ENCODE results near the gene ZNF862. TPM values are rescaled to one million over a fixed set of nuclear protein-coding genes. Genes with fewer than 3 reads are reported as not detected.
A peak's percentile ranks its signal among the peaks of the same experiment; 100 is the strongest.

Gene ZNF862
- total RNA-seq, 2 donors from 2014 or later: 18.8 to 19.1 TPM

DNA sequence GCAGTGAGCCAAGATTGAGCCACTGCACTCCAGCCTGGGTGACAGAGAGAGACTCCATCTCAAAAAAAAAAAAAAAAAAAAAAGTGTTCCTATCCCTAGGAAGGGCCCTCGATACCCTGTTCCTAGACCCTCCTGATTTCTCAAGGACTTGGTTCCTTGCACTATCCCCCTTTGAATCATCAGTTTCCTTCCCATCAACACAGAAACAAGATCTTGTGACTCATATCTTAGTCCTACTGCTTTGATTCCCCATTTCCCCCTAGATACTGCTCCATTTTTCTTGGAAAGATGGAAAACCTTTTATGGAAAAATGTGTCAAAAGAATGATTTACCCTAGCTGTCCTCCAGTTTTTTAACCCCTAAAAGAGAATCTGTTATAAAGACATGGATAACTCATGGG lies 1.7 kb upstream of the ZNF862 start:
- no peak overlapping the region for H3K4me3 Mint-ChIP-seq
- H3K27ac Mint-ChIP-seq: no peak overlapping the region
- H3K9me3 Mint-ChIP-seq: no peaks in the 10 kb centered on the region
- H3K27me3 Mint-ChIP-seq: peaks cover 17 to 25% of the 10 kb centered on the region in 2 donors
- peaks cover 20 to 21% of the 10 kb centered on the region in 2 donors for H3K4me1 Mint-ChIP-seq (ENCODE audit: low read depth in 2 of 2)
- DNase-seq (ENCODE audit: low spot score): no peak
- no peaks in the 10 kb centered on the region for H3K36me3 Mint-ChIP-seq
- no peak for ATAC-seq

DNA sequence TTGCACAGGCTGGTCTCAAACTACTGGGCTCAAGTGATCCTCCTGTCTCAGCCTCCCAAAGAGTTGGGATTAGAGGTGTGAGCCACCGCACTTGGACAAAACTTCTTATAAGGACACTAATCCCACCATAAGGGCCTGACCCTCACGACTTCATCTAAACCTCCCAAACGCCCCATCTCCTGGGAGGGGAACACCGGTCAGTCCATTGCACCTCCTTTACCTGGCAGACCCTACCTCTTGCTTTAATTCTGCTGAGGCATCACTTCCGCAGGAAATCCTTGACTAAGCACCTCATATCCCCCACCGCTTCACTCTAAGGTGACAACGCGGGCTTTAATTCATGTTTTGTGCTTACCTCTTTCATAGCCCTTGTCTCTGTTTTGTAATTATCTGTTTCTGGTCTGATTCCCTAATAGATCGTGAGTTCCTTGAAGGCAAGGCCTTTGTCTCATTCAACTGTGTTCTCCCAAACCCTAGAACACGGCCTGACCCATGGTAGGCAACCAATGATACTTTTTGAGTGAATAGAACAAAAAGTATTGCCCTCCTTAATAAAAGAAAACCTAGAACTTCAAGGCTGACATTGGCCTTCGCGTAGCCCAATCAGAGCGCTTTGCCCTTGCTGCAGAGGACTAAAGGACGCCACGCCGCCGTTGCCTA lies 481 bp upstream of the ZNF862 start:
- Mint-ChIP-seq H3K9me3 (no peaks in the 10 kb centered on the region), H3K36me3 (no peaks in the 10 kb centered on the region), H3K4me3 (peak overlapping the region; percentile 89), H3K27me3 (peaks cover 14 to 24% of the 10 kb centered on the region in 2 donors), H3K4me1 (ENCODE audit: low read depth in 2 of 2) (peaks cover 20 to 21% of the 10 kb centered on the region in 2 donors), H3K27ac (peak overlapping the region; percentile 29 to 42)
- ATAC-seq (no peak), DNase-seq (ENCODE audit: low spot score) (no peak)

DNA sequence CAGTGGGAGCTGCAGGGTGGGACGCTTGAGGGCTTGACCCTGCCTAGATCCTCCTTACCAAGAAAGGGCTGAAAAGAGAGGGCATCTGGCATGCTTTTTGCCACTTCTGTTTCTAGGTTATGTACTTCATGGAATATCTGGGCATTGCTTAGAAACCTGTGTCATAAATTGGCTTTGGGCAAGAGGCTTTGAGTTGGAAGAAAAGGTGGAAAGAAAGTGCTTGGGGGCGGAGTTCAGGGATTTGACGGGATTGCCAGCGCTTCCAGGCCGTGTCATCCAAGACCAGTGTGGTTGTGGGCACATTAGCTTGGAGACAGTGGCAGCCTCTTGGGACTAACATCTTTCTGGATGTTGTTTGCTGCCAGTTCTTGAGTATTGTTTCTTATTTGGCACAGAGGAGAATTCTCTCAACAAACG lies 825 bp downstream of the ZNF862 start:
- H3K27me3 Mint-ChIP-seq: peaks cover 8 to 14% of the 10 kb centered on the region in 2 donors
- no peaks in the 10 kb centered on the region for H3K9me3 Mint-ChIP-seq
- H3K4me1 Mint-ChIP-seq (ENCODE audit: low read depth in 2 of 2): peaks cover 20 to 21% of the 10 kb centered on the region in 2 donors

DNA sequence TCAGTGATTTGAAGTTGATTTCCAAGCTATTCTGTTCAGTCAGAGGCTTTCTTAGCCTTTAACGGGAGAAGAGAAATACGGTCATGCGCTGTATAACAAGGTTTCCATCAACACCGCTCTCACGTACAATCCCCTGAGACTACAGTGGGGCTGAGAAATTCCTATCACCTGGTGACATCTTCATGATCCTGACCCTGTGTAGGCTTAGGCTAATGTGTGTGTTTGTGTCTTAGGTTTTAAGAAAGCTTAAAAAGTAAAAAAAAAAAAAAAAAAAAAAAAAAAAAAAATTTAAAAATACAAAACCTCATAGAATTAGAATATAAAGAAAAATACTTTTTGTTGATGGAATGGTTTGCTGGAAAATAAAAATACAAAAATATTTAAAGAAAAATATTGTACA lies 1.8 kb downstream of the ZNF862 start:
- ATAC-seq: no peak
- H3K27me3 Mint-ChIP-seq: peaks cover 2 to 5% of the 10 kb centered on the region in 2 donors
- H3K4me3 Mint-ChIP-seq: peak overlapping the region; percentile 89

More for the DNA sequence above, 825 bp downstream of the ZNF862 start:
- H3K4me3 Mint-ChIP-seq: peak overlapping the region; percentile 89
- ATAC-seq: no peak
- DNase-seq (ENCODE audit: low spot score): no peak
- H3K27ac Mint-ChIP-seq: peak overlapping the region; percentile 45 to 76
- no peaks in the 10 kb centered on the region for H3K36me3 Mint-ChIP-seq

DNA sequence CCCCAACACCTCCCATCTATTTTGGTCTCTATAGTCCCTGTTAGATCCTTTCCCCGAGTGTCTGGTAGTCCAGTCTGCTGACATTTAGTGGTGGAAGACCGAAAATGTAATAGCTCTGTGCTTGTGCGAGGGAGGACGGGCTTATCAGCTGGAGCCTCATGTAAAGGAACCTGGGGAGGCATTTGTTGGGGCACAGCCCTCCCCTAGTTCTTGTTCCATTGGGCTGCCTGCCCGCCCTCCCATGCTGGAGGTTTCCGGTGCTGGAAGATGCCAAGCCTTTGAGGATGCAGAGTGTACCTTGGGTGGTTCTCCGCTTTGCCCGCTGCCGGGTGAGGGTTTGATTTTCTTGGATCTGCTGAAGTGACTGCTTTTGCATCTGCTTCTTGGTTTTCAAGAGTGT lies 5.4 kb downstream of the ZNF862 start:
- H3K27me3 Mint-ChIP-seq: no peaks in the 10 kb centered on the region

More for the DNA sequence above, 1.8 kb downstream of the ZNF862 start:
- no peak overlapping the region for H3K27ac Mint-ChIP-seq
- no peak for DNase-seq (ENCODE audit: low spot score)
- peaks cover 20 to 21% of the 10 kb centered on the region in 2 donors for H3K4me1 Mint-ChIP-seq (ENCODE audit: low read depth in 2 of 2)
- H3K36me3 Mint-ChIP-seq: peaks cover under 1% of the 10 kb centered on the region
- H3K9me3 Mint-ChIP-seq: no peaks in the 10 kb centered on the region

DNA sequence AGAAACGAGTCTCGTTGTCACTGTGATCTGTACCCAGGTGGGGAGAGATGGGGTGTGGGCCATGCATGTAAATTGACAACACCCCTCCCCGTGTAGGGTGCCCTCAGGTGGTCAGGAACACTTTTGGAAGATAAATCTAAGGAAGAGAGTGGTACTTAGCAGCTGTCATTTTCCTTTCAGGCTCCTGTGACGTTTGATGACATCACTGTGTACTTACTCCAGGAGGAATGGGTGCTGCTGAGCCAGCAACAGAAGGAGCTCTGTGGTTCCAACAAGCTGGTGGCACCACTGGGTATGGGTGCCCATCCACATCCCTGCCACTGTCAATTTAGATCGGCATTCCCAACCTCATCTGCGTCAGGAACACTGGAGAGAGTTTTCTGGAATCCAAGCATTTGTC lies 6.3 kb downstream of the ZNF862 start:
- Mint-ChIP-seq H3K27ac (no peak overlapping the region), H3K9me3 (no peaks in the 10 kb centered on the region), H3K27me3 (no peaks in the 10 kb centered on the region), H3K4me3 (no peak overlapping the region), H3K4me1 (ENCODE audit: low read depth in 2 of 2) (peaks cover 7 to 11% of the 10 kb centered on the region in 2 donors), H3K36me3 (peaks cover 5% of the 10 kb centered on the region)
- no peak for DNase-seq (ENCODE audit: low spot score)
- ATAC-seq: no peak

More for the DNA sequence above, 5.4 kb downstream of the ZNF862 start:
- ATAC-seq: no peak
- H3K4me1 Mint-ChIP-seq (ENCODE audit: low read depth in 2 of 2): peaks cover 14 to 19% of the 10 kb centered on the region in 2 donors
- DNase-seq (ENCODE audit: low spot score): no peak
- H3K4me3 Mint-ChIP-seq: no peak overlapping the region
- H3K36me3 Mint-ChIP-seq: peaks cover 5% of the 10 kb centered on the region
- H3K9me3 Mint-ChIP-seq: no peaks in the 10 kb centered on the region
- H3K27ac Mint-ChIP-seq: no peak overlapping the region

DNA sequence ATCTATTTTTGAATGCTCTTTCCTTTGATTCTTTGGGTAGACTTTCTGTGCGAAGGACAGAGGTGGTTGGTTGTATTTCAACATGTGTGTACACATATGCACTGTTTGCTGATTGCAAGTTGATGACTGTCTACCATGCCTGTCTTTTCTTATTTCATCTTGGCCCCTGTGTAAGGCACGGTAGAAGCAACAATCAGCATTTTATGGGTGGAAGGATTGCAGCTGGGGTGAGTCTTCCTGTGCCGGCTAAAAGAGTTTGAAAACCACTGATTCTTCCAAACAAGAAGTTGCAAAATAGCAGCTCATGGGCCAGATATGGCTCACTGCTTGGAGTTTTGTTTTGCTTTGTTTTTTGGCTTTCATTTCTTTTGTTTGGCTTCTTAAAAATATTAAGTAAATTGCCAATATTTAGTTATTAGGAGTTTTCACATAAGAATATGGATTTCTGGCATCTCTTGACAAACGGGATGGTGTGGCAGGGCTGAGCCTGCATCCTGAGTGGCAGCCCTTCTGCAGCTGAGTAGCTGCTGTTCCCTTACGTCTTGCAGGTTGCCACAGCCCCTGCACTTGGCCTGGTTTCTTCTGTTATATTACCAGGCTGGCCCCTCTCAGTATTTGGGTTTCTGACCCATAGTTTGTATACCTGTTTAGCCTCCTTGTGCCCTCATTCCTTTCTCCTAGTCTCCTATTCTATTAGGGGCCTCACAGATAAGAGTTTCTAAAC lies 7.2 kb downstream of the ZNF862 start:
- no peak overlapping the region for H3K4me3 Mint-ChIP-seq
- peaks cover 2 to 7% of the 10 kb centered on the region in 2 donors for H3K4me1 Mint-ChIP-seq (ENCODE audit: low read depth in 2 of 2)
- no peak for ATAC-seq
- peaks cover 5% of the 10 kb centered on the region for H3K36me3 Mint-ChIP-seq
- no peak for DNase-seq (ENCODE audit: low spot score)
- no peaks in the 10 kb centered on the region for H3K27me3 Mint-ChIP-seq
- no peaks in the 10 kb centered on the region for H3K9me3 Mint-ChIP-seq
- no peak overlapping the region for H3K27ac Mint-ChIP-seq

DNA sequence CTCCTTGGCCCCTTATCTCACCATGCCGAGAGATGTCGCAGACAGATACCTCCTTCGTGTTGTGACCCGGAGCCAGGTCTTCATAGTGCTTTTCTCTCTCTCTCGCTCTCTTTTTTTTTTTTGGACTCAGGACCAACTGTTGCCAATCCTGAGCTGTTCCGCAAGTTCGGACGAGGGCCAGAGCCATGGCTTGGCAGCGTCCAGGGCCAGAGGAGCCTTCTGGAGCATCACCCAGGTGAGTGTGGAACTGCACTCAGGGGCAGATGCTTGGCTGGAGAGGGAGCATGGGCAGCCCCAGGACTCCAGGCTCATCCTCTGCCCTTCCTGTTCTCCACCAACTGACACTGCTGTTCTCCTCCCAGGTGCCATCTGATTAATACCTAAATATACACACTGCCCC lies 7.8 kb downstream of the ZNF862 start:
- Mint-ChIP-seq H3K27ac (no peak overlapping the region), H3K36me3 (peaks cover 5% of the 10 kb centered on the region)

DNA sequence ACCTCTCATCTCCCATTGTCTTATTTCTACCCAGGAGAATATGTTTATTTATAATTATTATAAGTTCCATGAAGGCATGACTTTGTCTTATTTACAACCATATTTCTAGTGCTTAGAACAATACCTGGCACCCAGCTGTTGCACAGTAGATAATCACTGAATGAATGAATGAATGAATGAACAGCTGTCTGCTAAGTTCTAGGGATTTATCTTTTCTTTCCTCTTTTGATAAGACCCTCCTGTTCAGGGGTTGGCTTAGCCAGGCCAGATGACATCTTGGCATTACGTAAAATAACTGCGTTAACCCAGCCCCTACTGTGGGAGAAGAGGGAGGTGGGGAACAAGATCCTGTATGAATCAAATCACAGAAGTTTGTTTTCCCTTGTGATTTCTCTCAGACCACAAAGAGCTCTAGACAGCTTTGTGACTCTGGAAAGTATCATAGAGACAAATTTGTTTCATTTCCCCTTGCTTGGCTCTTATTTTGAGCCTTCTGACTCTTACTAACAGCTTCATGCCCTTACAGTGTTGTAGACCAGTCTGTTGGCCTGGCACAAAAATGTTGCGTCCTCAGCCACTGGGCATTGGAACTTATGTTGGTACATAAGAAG lies 8.4 kb downstream of the ZNF862 start:
- DNase-seq (ENCODE audit: low spot score): no peak
- Mint-ChIP-seq H3K27me3 (no peaks in the 10 kb centered on the region), H3K36me3 (peaks cover 5% of the 10 kb centered on the region), H3K4me1 (ENCODE audit: low read depth in 2 of 2) (peaks cover 0 to 4% of the 10 kb centered on the region in 2 donors), H3K9me3 (no peaks in the 10 kb centered on the region), H3K4me3 (no peak overlapping the region), H3K27ac (no peak overlapping the region)
- ATAC-seq: no peak

More for the DNA sequence above, 7.8 kb downstream of the ZNF862 start:
- Mint-ChIP-seq H3K27me3 (no peaks in the 10 kb centered on the region), H3K4me1 (ENCODE audit: low read depth in 2 of 2) (peaks cover 0 to 4% of the 10 kb centered on the region in 2 donors), H3K4me3 (no peak overlapping the region), H3K9me3 (no peaks in the 10 kb centered on the region)
- DNase-seq (ENCODE audit: low spot score): peak; percentile 12
- ATAC-seq: no peak

DNA sequence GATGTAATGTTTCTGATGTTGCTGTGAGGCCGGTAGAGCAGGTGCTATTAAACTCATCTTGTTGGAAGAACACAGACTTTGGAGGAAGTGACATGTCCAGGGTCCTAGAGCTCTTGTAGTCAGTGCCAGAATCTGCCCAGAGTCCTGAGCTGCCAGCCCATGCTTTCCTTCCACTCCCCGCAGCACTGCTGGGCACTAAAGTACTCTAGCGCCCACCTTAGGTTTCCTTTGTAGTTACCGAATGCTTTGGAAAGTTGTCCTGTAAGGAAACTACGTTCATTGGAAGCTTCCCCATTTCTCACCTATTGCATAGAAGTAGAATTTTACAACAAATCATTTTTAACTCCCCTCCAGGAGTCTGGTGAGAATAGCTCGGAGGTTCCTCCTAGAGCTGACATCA lies 11.0 kb downstream of the ZNF862 start:
- no peak overlapping the region for H3K27ac Mint-ChIP-seq
- ATAC-seq (no peak), DNase-seq (ENCODE audit: low spot score) (no peak)
- H3K27me3 Mint-ChIP-seq: no peaks in the 10 kb centered on the region
- H3K9me3 Mint-ChIP-seq: no peaks in the 10 kb centered on the region
- peaks cover 5% of the 10 kb centered on the region for H3K36me3 Mint-ChIP-seq
- H3K4me3 Mint-ChIP-seq: no peak overlapping the region
- H3K4me1 Mint-ChIP-seq (ENCODE audit: low read depth in 2 of 2): peaks cover 0 to 4% of the 10 kb centered on the region in 2 donors

DNA sequence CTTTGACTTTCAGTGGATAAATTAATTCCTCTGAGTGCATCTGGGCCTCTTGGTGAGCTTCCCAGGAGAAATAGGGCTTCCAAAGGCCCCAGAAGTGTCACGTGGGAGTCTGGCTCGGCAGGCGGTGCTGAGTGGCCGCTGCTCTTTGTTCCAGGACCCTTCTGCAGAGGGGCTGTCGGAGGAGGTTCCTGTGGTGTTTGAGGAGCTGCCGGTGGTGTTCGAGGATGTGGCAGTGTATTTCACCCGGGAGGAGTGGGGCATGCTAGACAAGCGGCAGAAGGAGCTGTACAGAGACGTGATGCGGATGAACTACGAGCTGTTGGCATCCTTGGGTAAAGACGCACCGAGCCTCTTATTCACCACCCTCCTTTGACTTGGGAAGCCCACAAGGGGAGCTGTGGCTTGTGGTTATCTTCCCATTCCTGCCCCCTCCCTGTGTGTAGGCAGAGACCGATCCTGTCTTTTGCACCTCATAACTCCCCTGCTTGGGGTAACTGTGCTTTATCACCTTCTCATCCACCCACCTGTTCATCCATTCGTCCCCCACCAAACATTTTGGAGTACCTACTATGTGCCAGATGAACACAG lies 11.9 kb downstream of the ZNF862 start:
- Mint-ChIP-seq H3K9me3 (no peaks in the 10 kb centered on the region), H3K27ac (no peak overlapping the region), H3K4me3 (no peak overlapping the region), H3K36me3 (peaks cover 4% of the 10 kb centered on the region), H3K4me1 (ENCODE audit: low read depth in 2 of 2) (peaks cover 0 to 3% of the 10 kb centered on the region in 2 donors), H3K27me3 (no peaks in the 10 kb centered on the region)
- DNase-seq (ENCODE audit: low spot score): peak; percentile 28
- no peak for ATAC-seq

DNA sequence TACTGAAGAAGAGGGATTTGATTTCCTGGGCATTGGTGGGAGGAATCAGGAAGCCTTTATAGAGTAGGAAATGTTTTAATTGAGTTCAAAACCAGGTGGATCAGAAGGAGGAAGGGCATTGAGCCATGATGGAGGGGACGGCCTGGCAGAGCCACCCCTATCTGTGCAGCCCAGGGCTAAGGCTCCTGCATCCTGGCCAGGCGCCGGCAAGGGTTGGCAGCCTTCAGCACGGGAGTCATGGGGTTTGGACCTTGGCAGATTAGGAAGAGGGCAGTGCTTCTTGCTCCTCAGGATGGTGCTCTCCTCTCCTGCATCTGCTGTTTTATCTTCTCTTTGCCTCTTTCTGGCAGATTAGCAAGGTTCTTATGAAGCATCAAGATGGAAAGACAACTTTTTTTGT lies 12.5 kb downstream of the ZNF862 start:
- Mint-ChIP-seq H3K4me1 (ENCODE audit: low read depth in 2 of 2) (no peaks in the 10 kb centered on the region), H3K27me3 (no peaks in the 10 kb centered on the region), H3K36me3 (no peaks in the 10 kb centered on the region), H3K27ac (no peak overlapping the region), H3K9me3 (no peaks in the 10 kb centered on the region), H3K4me3 (no peak overlapping the region)
- no peak for ATAC-seq
- DNase-seq (ENCODE audit: low spot score): no peak

DNA sequence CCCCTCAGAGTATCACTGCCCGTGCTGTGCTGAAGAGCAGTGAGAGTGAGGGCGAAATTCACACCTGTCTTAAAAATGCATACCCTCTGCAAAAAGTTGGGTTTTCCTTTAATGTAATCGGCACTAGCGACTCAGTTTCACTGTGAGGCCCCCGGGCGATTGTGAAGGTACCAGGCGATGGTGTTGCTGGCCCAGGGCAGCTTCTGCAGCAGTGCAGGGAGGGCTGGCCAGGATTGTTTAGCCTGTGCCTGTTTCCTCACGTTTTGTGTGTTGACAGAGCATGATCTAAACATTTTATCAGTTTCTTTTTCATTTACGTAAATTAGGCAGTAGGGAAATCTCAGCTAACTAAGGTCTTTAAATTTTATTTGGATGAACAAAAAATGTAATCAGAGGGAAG lies 13.3 kb downstream of the ZNF862 start:
- H3K27me3 Mint-ChIP-seq: no peaks in the 10 kb centered on the region
- no peak for DNase-seq (ENCODE audit: low spot score)
- H3K4me3 Mint-ChIP-seq: no peak overlapping the region
- H3K9me3 Mint-ChIP-seq: no peaks in the 10 kb centered on the region
- no peak overlapping the region for H3K27ac Mint-ChIP-seq
- H3K36me3 Mint-ChIP-seq: no peaks in the 10 kb centered on the region
- no peak for ATAC-seq
- H3K4me1 Mint-ChIP-seq (ENCODE audit: low read depth in 2 of 2): peaks cover 0 to 2% of the 10 kb centered on the region in 2 donors

DNA sequence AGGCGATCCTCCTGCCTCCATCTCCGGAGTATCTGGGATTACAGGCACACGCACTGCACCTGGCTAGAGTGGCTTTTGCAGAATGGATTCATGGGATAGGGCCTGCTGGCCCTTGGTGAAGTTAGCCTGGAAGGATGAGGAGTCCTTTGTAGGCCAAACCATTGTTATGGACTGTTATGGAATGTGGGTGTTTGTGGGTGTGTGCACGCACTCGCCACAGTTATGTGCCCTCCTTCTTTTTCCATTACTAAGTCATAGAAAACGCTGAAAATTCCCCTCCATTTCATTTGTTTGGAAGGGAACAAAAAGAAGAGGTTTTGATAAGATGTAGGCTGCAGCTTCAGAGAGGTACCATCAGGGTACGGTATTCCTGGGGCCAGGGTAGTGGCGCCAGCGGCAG lies 15.0 kb downstream of the ZNF862 start:
- Mint-ChIP-seq H3K4me1 (ENCODE audit: low read depth in 2 of 2) (peaks cover 0 to 5% of the 10 kb centered on the region in 2 donors), H3K9me3 (no peaks in the 10 kb centered on the region), H3K4me3 (no peak overlapping the region), H3K27me3 (no peaks in the 10 kb centered on the region), H3K36me3 (no peaks in the 10 kb centered on the region), H3K27ac (no peak overlapping the region)
- DNase-seq (ENCODE audit: low spot score): no peak
- ATAC-seq: no peak
